C4-2B (cell line): ENCODE results near the gene TMEM52.

Experiments
- CTCF ChIP-seq: fragments of 450-650 bp; conservative IDR thresholded peaks from 2 replicates; pipeline ENCODE4 v1.5.1; 2017; ENCODE audit warnings: mild to moderate bottlenecking
- ZFX ChIP-seq: fragments of 450-650 bp; IDR thresholded peaks from 2 replicates; pipeline ENCODE4 v1.6.1; 2017

- no peak for TF ChIP-seq CTCF
- no peak for TF ChIP-seq ZFX
Observed at GRCh38 chr1:1946540-1946939, 27.5 kb upstream of the TMEM52 start.
